HG03159 (cell line): ENCODE data around the gene ETV3.

Source experiments
- ATAC-seq: cut with Tn5 transposase; IDR thresholded peaks from one replicate; pipeline ENCODE4 v1.9.1; 2021; ENCODE audit warnings: mild to moderate bottlenecking, moderate library complexity; ENCODE audit not compliant: unreplicated experiment

The ETV3 gene

DNA sequence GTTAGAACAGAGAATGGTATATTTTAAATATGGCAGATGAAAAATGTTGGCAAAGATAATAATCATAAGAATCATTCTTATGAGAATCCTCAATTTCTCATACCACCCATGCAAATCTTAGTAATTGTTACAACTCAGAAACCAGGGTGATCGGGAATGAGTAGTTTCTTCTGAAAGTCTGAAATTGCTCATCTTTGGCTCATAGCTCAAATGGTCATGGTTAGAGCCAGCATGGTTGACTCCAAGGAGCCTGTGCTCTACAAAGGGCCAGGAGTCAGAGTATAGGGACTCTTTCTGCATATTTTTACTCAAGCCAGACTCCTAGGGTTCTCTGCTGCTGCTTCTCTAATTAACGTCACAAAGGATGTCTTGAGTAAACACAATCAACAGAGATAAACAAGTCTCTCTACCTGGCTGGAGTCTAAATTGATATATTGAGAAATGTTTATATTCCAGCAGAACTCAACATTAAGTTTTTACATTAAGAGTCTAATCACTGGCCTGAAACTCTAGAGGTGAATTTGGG is 1.9 kb upstream of the ETV3 start:
- no peak for ATAC-seq

DNA sequence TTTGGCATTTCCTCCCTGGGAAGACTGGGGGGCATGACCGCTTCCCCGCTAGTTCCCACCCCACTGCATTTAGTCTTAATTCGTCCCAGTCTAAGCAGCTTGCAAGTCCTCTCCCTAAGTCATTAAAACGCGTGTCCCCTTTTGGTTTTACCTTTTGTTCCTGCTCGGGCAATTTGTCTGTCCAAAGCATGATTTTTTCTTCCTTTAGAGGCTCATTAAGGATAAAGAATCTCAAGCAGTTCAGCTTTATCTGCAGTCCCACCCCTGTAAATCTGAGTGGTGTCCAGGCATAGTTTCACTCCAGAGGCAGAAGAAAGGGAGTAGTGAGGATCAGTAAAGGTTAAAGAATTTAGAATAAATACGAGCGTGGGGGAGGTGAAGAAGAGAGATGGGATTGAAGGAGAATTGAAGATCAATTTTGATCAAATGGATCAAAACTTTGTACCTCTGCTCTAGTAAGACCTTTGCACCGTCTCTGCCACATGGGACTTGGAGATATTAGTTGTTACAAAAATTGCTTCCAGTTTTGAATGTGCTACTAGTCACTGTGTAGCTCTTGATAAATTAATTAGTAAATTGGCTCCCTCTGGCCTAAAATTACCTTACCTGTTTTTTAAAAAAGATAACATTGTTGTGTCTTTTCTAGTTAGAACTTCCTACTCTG is 989 bp upstream of the ETV3 start:
- no peak for ATAC-seq

DNA sequence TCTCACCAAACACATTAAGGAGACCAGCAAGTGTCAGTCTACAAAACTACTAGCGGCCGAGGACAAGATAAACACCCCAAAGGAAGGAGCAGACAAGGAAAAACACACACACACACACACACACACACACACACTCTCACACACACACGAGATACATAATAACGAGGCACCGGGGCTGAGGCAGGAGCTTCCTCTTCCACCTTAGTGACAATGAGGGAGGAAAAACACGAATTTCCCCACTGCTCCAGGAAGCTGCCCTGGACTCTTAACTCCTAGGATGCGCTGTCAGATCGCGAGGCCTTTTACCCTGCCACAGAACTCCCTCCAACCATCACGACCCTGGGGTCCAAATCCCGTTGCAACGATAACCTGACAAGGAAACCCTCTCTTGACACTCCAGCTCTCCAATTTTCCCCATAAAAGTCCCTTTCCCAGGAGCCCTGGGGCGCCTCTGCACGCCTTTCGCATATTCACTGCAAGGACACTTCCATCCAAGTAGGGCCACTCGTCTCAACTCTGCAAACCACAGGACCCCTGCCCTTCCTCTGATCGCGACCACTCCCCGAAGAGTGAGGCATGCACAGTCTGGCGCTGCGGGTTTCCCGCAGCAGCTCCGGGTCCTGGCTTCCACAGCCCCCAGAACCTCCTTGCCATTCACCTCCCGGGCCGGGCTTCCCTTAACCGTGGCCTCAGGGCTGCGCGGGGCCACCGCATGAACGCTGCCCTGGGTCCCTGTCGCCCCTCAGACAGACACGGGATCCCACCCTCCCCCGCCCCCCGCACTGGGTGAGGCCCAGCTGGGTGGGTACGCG is 581 bp downstream of the ETV3 start:
- ATAC-seq = no peak

DNA sequence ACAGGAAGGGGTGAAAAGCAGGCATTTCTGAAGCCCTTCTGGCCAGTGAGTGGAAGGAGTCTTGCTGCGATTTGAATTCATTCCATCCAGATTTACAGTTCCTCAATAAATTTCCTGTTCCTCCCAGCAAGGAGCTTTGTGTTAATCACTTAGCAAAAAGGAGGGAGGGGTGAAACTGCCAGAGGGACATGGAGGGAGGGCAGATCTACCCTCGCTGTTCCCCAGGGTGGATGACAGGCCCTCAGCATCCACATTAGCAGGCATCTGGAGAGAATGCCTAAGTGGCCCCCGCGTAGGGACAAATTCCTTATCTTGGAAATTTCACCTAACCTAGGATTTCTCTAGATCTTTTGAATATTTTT is 1.2 kb downstream of the ETV3 start:
- no peak for ATAC-seq

DNA sequence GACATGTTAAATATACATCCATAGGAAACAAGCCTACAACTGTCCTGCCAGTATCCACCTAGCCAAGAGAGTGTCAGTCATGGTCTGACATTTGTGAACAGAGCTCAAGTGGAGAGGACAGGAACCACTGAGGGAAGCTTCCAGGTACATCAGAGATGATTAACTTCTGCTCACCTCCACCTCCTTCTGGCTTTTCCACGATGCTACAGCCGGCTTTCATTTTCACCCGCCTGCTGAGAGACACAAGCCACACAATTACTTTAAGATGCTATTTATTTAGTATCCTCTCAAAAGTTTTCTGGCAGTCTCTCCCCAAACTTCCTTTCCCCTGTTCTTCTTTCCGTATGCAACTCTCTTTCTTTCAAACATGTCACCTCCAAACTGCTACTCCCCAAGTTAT is 2.1 kb downstream of the ETV3 start:
- ATAC-seq = no peak

DNA sequence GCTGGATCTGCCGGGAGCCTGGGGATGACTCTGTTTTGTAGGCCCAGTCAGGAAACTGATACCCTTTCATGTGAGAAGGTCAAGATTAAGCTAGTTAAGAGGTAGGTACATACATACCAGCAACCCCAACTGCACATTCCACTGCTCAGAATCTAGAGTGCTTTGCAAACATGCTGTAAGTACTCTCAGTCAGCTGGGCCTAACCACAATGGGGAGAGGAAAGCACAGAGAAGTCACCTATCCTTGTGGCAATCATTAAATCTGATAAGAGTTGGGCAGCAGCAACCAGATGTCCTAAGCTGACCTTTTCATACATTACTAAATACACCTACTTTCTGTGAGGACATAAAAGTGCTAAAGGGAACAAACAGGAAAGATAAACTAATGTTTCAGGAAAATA is 2.5 kb downstream of the ETV3 start:
- ATAC-seq = no peak

DNA sequence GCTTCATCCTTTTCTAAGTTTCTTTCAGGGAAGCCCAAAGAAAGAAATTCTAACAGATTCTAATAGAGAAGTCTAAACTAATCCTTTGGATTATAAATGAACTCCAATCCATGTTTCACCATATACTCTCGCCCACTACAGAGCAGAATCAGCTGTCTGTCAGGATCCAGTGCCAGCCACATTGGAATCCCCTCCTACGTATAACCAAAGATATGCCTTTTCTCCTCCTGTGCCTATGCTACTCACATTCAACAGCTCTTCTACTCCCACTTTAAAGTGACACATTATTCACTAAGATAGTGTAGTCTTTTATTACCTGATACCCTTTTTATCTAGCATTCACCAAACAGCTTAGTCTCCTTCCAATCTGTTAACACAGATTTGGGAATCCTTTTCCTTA is 3.1 kb downstream of the ETV3 start:
- no peak for ATAC-seq

DNA sequence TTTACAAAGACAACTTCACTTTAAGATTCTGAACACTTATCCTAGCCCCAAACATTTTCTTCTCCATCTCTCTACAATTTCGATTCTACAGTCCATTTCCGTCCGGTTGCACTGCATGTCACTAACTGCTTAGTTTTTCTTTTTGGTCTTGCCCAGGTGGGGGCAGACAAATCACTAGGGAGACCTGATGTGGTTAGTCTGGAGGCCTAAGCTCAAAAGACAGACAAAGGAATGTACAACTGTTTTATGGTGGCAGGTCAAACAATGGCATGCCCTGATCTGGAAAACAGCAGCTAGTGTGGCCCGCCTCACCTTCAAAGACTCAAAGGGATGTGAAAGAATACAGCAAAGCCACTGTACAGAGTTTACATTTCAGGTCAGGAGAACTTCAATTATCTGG is 3.8 kb downstream of the ETV3 start:
- ATAC-seq = no peak

DNA sequence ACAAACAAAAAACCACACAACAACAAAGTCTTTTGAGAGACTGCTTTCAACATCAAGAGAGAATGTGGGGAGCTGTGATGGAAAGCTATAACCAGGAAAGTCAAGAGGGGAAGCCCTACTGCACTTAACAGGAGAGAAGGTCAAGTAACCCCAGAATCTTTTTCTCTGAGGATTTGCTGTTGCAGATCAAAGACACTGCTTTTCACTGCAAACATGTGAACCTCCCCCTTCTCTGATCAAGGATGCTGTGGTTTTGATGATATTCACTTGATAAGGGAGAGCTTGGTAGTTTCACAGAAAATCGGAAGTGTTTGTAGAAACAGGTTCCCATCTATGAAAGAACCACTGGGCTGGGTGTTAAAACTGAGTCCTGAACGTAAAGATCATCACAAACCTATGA is 4.8 kb downstream of the ETV3 start:
- ATAC-seq = no peak

DNA sequence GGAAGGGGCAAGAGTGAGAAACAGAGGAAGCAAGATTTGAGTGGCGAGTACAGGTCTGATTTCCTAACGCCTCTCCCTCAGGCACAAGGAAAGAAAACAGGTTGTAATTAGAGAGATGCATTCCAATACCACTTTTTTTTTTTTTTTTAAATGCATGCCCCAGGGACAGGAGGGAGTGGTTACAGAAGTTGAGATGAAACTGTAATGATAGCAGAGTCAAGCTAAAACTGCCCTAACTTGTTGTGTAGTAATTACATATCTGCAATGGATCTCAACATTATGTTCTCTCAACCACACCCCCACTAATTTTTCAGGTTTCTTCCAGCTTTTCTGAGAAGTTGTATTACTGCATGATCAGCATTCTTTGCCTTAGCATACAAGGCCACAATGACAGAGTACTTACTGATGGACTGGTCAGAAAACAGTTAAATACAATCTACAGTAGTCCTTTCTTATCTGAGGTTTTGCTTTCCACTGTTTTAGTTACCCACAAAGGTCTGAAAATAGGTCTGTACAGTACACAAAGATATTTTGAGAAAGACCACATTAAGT is 5.5 kb downstream of the ETV3 start:
- no peak for ATAC-seq

DNA sequence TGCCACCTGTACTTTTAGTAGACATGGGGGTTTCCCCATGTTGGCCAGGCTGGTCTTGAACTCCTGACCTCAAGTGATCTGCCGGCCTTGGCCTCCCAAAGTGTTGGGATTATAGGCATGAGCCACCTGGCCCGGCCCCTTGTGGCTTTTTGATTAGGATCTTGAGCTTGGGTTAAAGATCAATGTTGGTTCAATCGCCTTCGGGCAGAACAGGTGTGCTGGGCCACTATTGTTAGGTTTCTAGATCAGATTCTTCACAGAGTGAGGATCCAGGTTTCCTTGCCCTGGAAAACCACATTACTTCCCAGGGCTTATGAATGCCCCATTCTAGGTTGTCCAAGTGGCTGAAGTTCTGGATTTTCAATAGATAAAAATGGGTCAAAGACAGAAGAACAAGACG is 6.1 kb downstream of the ETV3 start:
- no peak for ATAC-seq

DNA sequence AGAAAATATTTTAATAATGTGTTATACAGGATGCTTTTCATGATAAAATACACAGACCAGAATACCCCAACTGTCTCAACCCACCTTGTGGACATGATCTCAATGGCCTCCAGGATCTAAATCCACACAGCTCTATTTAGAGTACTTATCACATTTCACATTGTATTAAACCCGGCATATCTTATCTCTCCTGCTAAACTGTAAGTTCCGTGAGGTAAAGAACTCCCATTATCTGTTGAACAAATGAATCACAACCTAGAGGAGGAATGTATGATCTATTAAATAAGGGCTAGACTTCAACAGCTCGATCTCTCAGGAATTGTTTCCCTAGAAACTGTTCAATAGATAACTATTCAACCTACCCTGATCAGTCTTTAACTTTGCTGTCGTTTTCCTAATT is 6.9 kb downstream of the ETV3 start:
- ATAC-seq = no peak

DNA sequence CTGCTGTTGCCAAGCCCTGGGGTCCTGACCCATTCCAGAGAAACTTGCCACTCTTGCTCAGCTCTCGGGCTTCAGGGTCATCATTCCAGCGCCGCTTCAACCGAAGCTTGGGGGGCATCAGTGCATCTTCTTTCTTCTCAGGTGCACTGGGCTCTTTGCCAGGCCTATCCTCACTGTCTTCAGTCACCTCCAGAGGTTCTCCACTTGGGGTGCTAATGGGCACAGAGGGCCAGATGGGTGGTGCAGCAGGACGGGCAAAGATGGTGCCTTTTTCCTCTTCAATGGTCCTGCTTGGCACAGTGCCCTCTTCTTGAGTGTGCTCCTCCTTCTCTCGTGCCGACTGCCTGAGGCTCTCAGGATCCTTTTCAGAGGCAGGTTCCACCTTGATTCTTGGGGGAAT is 13.3 kb downstream of the ETV3 start:
- ATAC-seq = no peak

DNA sequence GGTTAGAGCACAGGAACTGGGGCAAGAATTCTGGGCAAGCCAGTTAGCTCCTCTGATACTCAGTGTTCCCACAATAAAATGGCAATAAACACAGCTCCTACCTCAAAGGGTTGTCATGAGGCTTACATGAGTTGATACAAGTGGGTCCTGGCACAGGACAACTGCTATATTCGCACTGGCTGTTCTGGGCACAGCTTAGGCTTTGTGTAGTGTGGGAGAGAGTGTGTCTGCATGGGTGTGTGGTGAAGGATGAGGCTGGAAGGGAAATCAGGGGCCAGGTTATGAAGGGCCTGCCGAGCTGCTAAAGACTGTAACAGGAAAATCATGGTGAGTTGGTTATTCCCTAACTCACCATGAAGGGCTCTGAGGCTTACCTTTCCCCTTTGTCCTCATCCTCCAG is 18.7 kb downstream of the ETV3 start:
- no peak for ATAC-seq

DNA sequence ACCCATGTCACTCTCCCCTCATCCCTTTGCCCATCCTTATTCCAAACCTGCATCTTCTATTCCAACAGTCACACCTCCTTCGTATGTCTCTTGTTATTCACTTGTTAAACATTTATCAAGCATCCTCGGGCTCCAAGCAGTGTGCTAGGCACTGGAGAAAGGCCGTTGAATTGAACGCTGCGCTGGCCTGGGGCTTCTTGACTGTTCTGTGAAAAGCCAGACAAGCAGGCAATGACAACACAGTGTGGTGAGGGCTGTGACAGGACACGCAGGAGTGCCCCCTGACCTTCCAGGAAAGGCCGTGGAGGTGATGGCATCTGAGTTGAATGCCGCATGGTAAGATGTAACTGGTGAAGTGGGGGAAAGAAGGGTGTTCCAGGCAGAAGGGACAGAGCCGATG is 19.2 kb downstream of the ETV3 start:
- ATAC-seq = no peak

DNA sequence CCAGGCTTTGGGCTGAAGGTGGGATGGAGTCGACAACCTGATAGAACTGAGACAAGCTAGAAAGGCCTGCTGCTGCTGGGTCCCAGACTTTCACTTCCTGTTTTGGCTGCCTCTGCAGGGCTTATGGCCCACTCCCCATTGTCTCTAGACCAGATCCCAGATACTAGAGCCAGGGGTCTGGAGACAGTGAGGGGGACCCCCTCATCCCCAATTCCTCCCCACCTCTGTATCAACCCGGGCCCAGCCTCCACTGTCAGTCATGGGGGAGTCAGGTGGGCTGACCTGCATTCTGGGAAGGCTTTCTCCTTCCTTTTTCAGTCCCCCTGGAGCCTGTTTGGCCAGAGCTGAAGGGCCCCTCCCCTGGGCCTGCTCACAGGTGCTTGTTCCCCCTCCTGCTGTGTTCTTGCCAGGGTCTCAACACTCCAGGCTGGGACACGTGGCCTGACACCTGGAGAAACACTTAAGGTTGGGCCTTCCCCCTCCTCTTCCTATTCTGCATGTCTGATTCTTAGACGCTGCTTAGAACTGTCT is 20.6 kb downstream of the ETV3 start:
- peak; percentile 68 for ATAC-seq

DNA sequence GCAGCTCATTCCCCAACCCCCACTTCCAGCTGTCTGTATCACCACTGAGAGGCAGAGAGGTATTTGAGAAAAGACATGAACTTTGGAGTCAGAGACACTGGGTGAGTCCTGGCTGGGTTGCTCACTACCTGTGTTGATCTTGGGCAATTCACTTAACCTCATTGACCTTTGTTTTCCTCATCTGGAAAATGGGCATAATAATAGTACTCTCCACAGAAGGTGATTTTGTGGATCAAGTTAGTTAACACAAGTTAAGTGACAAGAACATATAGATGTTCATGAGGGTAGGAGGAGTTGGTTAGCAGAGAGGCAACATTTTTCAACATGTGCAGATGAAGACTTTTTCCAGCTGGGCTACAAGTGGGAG is 21.5 kb downstream of the ETV3 start:
- ATAC-seq = no peak

DNA sequence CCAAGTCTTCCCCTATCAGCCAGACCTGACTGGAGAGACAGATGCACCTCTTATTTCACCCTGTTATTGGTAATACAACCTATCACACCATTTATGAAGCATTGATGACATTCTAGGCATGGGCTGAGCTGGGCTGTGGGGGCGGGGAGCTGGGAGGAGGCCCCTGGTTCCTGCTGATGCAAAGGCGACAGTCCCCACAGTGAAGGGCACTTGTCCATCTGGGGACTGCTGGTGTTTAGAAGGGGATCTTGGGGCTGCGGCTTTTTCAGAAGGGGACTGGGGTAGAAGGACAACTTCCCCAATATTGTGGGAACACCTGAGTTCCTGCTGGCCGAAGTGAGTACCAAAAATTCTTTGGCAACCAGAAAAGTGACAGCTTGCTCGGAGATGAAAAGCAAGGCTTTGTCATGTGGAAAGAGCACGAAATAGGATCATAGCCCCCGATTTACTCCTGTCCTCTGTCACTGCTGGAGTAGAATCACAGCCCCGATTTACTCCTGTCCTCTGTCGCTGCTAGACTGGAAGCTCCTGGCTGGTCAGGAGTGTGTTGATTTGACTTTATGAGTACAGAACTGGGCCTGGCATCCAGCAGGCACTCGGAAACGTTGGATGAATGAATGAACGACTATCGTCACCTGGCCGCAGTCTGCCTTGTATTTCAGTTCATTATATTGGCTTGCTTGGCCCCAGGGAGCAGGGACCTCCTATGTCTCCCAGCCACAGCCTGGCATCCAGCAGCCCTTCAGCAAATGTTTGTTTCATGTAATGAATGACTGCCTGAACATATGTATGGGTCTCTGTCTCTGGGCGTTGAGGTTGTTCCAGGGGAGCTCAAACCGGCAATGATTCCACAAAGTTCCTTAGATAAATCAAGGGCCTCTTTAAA is 22.1 kb downstream of the ETV3 start:
- no peak for ATAC-seq

DNA sequence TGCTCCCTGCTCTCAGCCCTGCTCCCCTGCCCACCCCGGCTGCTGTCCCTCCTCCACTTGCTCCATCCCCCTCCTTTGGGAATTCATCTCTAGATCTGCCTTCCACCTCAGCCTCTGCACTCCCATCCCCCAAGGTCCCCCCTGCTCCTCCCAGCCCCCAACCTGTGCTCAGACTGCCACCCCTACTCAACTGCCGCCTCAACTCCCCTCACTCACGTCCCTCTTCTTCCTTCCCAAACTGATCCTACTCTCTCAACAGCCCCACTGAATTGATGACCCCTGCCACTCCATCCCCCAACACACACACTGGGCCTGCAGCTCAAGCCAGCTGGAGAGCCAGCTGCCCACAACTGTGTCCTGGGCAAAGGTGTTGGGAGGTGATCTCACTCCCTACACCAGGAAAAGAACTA is 22.8 kb downstream of the ETV3 start:
- no peak for ATAC-seq

DNA sequence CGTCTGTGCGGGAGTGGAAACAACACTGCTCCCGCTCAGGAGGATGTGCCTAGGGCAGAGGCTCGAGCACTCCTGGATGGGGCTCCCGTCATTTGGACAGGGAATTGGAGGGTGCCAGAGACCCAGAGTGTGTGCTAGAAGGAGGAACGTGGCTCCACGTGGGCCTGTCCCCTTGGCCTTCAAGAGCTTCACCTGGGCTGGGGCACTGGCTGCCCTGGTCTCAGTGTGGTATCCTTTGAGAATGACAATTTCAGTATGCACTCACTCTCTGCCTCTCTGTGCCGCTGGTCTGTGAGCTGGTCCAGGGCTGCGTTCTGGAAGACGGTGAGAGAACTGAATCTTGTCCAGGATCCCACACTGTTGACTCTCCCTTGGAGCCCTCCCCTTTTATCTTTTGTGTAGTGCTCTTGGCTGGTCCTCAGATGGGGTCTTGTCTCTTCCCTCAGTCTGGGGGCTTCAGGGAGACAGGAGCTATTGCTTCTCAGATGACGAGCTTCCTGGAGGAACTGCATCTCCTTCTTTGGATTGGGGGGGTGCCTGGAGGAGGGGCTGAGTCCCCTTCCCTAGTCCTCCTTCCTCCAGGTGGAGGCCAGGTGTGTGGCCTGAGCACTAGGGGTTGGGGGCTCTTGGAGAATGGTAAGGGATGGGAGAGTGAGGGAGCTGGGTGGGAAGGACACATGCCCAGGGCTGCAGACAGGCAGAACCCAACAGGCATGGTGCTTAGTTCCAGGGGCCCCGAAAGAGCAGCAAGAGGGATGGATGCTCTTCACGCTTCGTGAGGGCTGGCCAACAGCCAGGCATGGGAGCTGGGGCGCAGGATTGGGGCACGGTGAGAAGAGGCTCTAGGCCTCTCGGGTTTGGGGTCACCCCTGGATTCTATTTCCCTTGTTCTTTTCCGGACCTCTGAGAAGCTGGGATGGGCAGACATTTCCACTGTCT is 23.7 kb downstream of the ETV3 start:
- no peak for ATAC-seq
